CD14-positive monocyte (primary cell): Measurements from ENCODE around the gene MOGAT3. TPM values are rescaled to one million over a fixed set of nuclear protein-coding genes. Genes with fewer than 3 reads are reported as not detected.

ENCODE experiments used
- DNase-seq, 3 donors: peaks; one replicate each; pipeline ENCODE4 v3.0.0-alpha.2; 2011 to 2022
- H2AFZ ChIP-seq: 2 replicates; pipeline ENCODE4 v1.6.0; 2012; ENCODE audit warnings: mild to moderate bottlenecking, low read depth, low read length, inconsistent platforms; ENCODE audit not compliant: insufficient read depth, poor library complexity, severe bottlenecking
- H3K27ac ChIP-seq, 2 donors: 1 replicate in 1 of 2; 2 replicates in 1 of 2; pipeline ENCODE4 v1.5.1; 2012 to 2013; ENCODE audit warnings: low read length in 2 of 2, control low read depth in 1 of 2, inconsistent platforms in 1 of 2, low read depth in 1 of 2, mild to moderate bottlenecking in 1 of 2
- H3K27me3 ChIP-seq, 2 donors: one replicate each; pipeline versions ENCODE4 v1.6.0 to v1.6.1; 2011 to 2013; ENCODE audit warnings: low read length in 2 of 2; ENCODE audit not compliant: control insufficient read depth in 2 of 2, insufficient read depth in 2 of 2
- H3K36me3 ChIP-seq, 2 donors: replicated peaks in 1 of 2; 1 replicate in 1 of 2; 2 replicates in 1 of 2; pipeline versions ENCODE4 v1.5.1 to v1.6.1; 2012 to 2013; ENCODE audit warnings: low read length in 2 of 2, control low read depth in 1 of 2, inconsistent platforms in 1 of 2, mild to moderate bottlenecking in 1 of 2; ENCODE audit not compliant: insufficient read depth in 2 of 2, control insufficient read depth in 1 of 2
- H3K4me1 ChIP-seq, 2 donors: 1 replicate in 1 of 2; 2 replicates in 1 of 2; pipeline versions ENCODE4 v1.5.1 to v1.6.1; 2012 to 2013; ENCODE audit warnings: low read length in 2 of 2, control low read depth in 1 of 2, inconsistent platforms in 1 of 2, mild to moderate bottlenecking in 1 of 2, moderate library complexity in 1 of 2; ENCODE audit not compliant: insufficient read depth in 2 of 2, control insufficient read depth in 1 of 2
- H3K4me2 ChIP-seq: replicated peaks from 2 replicates; pipeline ENCODE3; 2012; ENCODE audit warnings: low read length, moderate library complexity, mild to moderate bottlenecking; ENCODE audit not compliant: poor library complexity, severe bottlenecking; ENCODE audit errors: extremely low read depth
- H3K4me3 ChIP-seq, 3 experiments: fragments of 200-600 bp in 1 of 3; sonication (generic) in 1 of 3; replicated peaks in 1 of 3; 1 replicate in 2 of 3; 2 replicates in 1 of 3; pipeline ENCODE4 v1.5.1; 2011 to 2013; ENCODE audit warnings: low read length in 3 of 3, mild to moderate bottlenecking in 3 of 3, control low read depth in 2 of 3, low read depth in 2 of 3, inconsistent platforms in 1 of 3, moderate library complexity in 1 of 3
- H3K79me2 ChIP-seq: 2 replicates; pipeline ENCODE4 v1.6.0; 2012; ENCODE audit warnings: mild to moderate bottlenecking, control low read depth, inconsistent platforms, low read length, moderate library complexity; ENCODE audit not compliant: insufficient read depth
- H3K9ac ChIP-seq: 2 replicates; pipeline ENCODE4 v1.6.0; 2017; ENCODE audit warnings: low read length, mild to moderate bottlenecking; ENCODE audit not compliant: insufficient read depth, poor library complexity, severe bottlenecking
- H3K9me3 ChIP-seq, 2 donors: replicated peaks in 1 of 2; 1 replicate in 1 of 2; 2 replicates in 1 of 2; pipeline versions ENCODE4 v1.5.1 to v1.6.1; 2012 to 2013; ENCODE audit warnings: low read length in 2 of 2, control low read depth in 1 of 2; ENCODE audit not compliant: control insufficient read depth in 1 of 2, insufficient read depth in 1 of 2
- H4K20me1 ChIP-seq: 2 replicates; pipeline ENCODE4 v1.6.0; 2012; ENCODE audit warnings: mild to moderate bottlenecking, low read length, control low read depth, moderate library complexity; ENCODE audit not compliant: insufficient read depth
- H3K27ac Mint-ChIP-seq, 7 donors: one replicate each; pipeline ENCODE4 v1.8.0; 2020; ENCODE audit warnings: mild to moderate bottlenecking in 7 of 7, mixed read lengths in 7 of 7, moderate library complexity in 6 of 7, inconsistent platforms in 2 of 7
- H3K27me3 Mint-ChIP-seq, 3 donors: one replicate each; pipeline ENCODE4 v1.8.0; 2021 to 2022; ENCODE audit warnings: low read depth in 3 of 3, mild to moderate bottlenecking in 3 of 3, mixed read lengths in 3 of 3, moderate library complexity in 3 of 3, inconsistent platforms in 1 of 3
- H3K36me3 Mint-ChIP-seq, 2 donors: one replicate each; pipeline ENCODE4 v1.8.0; 2020; ENCODE audit warnings: mixed read lengths in 2 of 2, inconsistent platforms in 1 of 2, mild to moderate bottlenecking in 1 of 2
- H3K4me1 Mint-ChIP-seq: one replicate; pipeline ENCODE4 v1.8.0; 2020; ENCODE audit warnings: mild to moderate bottlenecking, mixed read lengths
- H3K4me3 Mint-ChIP-seq, 2 donors: one replicate each; pipeline ENCODE4 v1.8.0; 2020; ENCODE audit warnings: mild to moderate bottlenecking in 2 of 2, mixed read lengths in 2 of 2, moderate library complexity in 1 of 2
- H3K9me3 Mint-ChIP-seq, 7 donors: one replicate each; pipeline ENCODE4 v1.8.0; 2020 to 2022; ENCODE audit warnings: mixed read lengths in 7 of 7, mild to moderate bottlenecking in 6 of 7, moderate library complexity in 6 of 7, inconsistent platforms in 2 of 7
- WGBS: methylation state at CpG from one replicate; pipeline ENCODE4 v1.1.5; 2013; ENCODE audit warnings: missing lambda C conversion rate; ENCODE audit not compliant: insufficient coverage; 5-methylcytosine and 5-hydroxymethylcytosine counted together
- intact Hi-C, 2 donors: fragments of 100-400 bp; cut with micrococcal nuclease; formaldehyde crosslinking; loops; one replicate each; pipeline versions ENCODE4 v1.15.0 to v1.15.1; 2023
- polyA plus RNA-seq, 3 donors: library from polyadenylated mRNA; depleted of rRNA in 1 of 3; unstranded in 2 of 3; stranded (reverse) in 1 of 3; fragments of 300-500 nt in 2 of 3; fragments of >200 nt in 1 of 3; fragmentation: Illumina TruSeq in 2 of 3; gene quantifications; 1 replicate in 2 of 3; 2 replicates in 1 of 3; pipeline ENCODE4 v1.2.3, GENCODE V29; 2012 to 2021
- TF ChIP-seq, protein P1 (sequence below): fragments of 200-600 bp; IDR thresholded peaks from one replicate; pipeline ENCODE4 v1.8.0; 2022; ENCODE audit warnings: antibody characterized with exemption, mild to moderate bottlenecking

MOGAT3 gene
- polyA plus RNA-seq, 3 donors, result not detected

DNA sequence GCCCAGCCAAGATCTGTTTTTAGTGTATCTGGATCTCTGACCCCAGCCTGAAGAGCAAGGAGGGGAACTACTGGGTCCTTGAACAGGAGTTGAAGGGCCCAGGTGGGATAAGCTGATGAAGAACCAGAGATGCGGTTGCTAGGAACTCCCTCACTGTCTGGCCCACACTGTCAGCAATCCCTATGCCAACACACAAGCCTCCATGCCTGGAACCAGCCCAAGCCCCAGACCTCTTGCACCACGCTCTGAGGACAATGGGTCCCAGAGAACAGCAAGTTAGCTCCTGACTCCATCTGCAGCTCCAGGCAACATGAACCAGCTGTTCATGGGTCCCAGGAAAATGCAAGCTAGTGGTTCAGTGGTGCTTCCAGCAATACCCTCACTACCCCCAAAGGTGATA lies 23.2 kb downstream of the MOGAT3 start:
- Histone ChIP-seq H4K20me1 (no peaks in the 10 kb centered on the region), H3K4me1 (peaks cover 16% of the 10 kb centered on the region in 2 donors), H3K79me2 (no peaks in the 10 kb centered on the region), H3K4me3 (no peak overlapping the region), H3K9ac (no peak overlapping the region), H3K27ac (no peak overlapping the region), H3K27me3 (peaks cover 67 to 95% of the 10 kb centered on the region in 2 donors), H3K4me2 (no peak overlapping the region), H3K9me3 (peaks cover 5 to 35% of the 10 kb centered on the region in 2 donors), H3K36me3 (no peaks in the 10 kb centered on the region), H2AFZ (no peak overlapping the region)
- TF ChIP-seq, protein P1, sequence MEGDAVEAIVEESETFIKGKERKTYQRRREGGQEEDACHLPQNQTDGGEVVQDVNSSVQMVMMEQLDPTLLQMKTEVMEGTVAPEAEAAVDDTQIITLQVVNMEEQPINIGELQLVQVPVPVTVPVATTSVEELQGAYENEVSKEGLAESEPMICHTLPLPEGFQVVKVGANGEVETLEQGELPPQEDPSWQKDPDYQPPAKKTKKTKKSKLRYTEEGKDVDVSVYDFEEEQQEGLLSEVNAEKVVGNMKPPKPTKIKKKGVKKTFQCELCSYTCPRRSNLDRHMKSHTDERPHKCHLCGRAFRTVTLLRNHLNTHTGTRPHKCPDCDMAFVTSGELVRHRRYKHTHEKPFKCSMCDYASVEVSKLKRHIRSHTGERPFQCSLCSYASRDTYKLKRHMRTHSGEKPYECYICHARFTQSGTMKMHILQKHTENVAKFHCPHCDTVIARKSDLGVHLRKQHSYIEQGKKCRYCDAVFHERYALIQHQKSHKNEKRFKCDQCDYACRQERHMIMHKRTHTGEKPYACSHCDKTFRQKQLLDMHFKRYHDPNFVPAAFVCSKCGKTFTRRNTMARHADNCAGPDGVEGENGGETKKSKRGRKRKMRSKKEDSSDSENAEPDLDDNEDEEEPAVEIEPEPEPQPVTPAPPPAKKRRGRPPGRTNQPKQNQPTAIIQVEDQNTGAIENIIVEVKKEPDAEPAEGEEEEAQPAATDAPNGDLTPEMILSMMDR, result no peak
- intact Hi-C loops, result no loop called here
- Mint-ChIP-seq H3K4me1 (peaks cover 24% of the 10 kb centered on the region), H3K9me3 (peaks cover 9 to 41% (median 24%) of the 10 kb centered on the region in 7 donors), H3K36me3 (peaks cover 5 to 12% of the 10 kb centered on the region in 2 donors), H3K27me3 (peaks cover 93 to 100% (median 98%) of the 10 kb centered on the region in 3 donors), H3K27ac (no peak overlapping the region), H3K4me3 (peak overlapping the region in 1 of 2 donors; percentile 76)
- WGBS, result 90% methylated on average over 2 of the region's 2 CpGs
- no peak for DNase-seq

DNA sequence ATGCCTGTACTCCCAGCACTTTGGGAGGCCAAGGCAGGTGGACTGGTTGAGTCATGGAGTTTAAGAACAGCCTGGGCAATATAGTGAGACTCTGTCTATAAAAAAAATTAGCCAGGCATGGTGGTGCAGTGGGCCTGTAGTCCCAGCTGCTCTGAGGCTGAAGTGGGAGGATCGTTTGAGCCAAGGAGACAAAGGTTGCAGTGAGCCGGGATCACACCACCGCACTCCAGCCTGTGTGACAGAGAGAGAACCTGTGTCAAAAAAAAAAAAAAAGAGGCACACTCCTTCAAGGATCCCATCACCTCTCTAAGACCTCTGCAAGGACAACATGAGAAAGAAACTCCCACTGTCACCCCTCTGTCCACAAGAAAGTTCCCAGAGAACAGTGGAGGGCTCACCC lies 25.2 kb downstream of the MOGAT3 start:
- H3K79me2 ChIP-seq, result no peaks in the 10 kb centered on the region
- Mint-ChIP-seq H3K27ac (no peak overlapping the region), H3K4me3 (peak overlapping the region in 1 of 2 donors; percentile 87), H3K27me3 (peaks cover 96 to 100% (median 98%) of the 10 kb centered on the region in 3 donors), H3K9me3 (peaks cover 6 to 43% (median 24%) of the 10 kb centered on the region in 7 donors), H3K36me3 (peaks cover 10 to 18% of the 10 kb centered on the region in 2 donors), H3K4me1 (peaks cover 32% of the 10 kb centered on the region)
- H3K27ac ChIP-seq, result no peak overlapping the region
- peaks cover 27 to 31% of the 10 kb centered on the region in 2 donors for H3K4me1 ChIP-seq
- H2AFZ ChIP-seq, result no peak overlapping the region
- 0% methylated on average over 1 of the region's 3 CpGs for WGBS
- no peak overlapping the region for H3K9ac ChIP-seq
- no peak overlapping the region for H3K4me2 ChIP-seq
- no peaks in the 10 kb centered on the region for H4K20me1 ChIP-seq
- H3K36me3 ChIP-seq, result no peaks in the 10 kb centered on the region
- TF ChIP-seq, protein P1, result no peak
- no peak for DNase-seq
- intact Hi-C loops, result no loop called here
- peaks cover 5 to 46% of the 10 kb centered on the region in 2 donors for H3K9me3 ChIP-seq
- no peak overlapping the region for H3K4me3 ChIP-seq
- H3K27me3 ChIP-seq, result peaks cover 79 to 98% of the 10 kb centered on the region in 2 donors
